ENCODE measurements around the gene ABCA9.

DNA sequence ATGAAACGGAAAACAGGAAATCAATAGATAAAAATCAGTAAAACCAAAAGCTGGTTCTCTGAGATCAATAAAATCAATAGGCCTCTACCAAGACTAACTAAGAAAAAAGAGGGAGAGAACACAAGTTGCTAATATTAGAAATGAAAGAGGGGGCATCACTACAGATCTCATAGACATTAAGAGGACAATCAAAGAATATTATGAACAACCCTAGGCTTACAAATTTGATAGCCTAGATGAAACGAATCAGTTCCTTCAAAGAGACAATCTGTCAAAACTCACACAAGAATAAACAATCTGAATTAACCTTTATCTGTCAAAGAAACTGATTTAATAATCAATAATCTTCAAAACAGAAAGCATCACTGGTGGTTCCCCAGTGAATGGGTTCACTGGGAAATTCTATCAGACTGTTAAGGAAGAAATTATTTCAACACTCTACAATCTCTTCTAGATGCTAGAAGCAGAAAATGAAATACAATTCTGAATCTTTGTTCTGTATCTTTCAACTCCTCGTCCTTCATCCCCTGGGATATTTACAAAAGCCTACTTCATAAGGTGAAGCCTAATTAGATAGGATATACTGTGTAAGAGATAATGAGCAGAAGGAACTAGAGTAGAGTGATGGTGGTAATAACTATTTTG, 4.4 kb downstream of the ABCA9 start:
- TF ChIP-seq YY1 (IDR thresholded peaks at IDR 0.05; ENCODE audit: insufficient read depth, insufficient read length) (no peak), ZNF274 (IDR thresholded peaks at IDR 0.05; ENCODE audit: low read depth, low read length) (no peak), SUZ12 (IDR thresholded peaks at IDR 0.05; ENCODE audit: extremely low read depth, insufficient read depth, insufficient read length) (no peak)

Measured in NT2/D1 (cell line).